ENCODE measurements around the gene UBXN1. TPM values are rescaled to one million over a fixed set of nuclear protein-coding genes. Genes with fewer than 3 reads are reported as not detected.

UBXN1 gene
- total and polyA plus RNA-seq, 10 of the 15 experiments (the other 5 are each of a cell fraction or from before 2014, with no cell fraction given): 7.0 to 173 (median 106) TPM

- TF ChIP-seq MAX (IDR thresholded peaks at IDR 0.05; ENCODE audit: low read depth, low read length): no peak
- no peak for TF ChIP-seq SREBF2 (IDR thresholded peaks at IDR 0.05; ENCODE audit: low read length)
- no peak for TF ChIP-seq BACH1 (IDR thresholded peaks at IDR 0.05; ENCODE audit: borderline replicate concordance)
Observed at GRCh38 chr11:62713343-62713742, 34.5 kb upstream of the UBXN1 start (continued).

GRCh38 chr11:62712861-62713260, 34.0 kb upstream of the UBXN1 start:
- ChIA-PET CTCF (interaction anchor here (1.2 kb wide), 1 partner anchor 73 kb away, joined by 3 read pairs; no protein-coding TSS in a partner anchor), POLR2A (interaction anchor here (0.6 to 5.5 kb wide), 2 partner anchors 14 to 119 kb away, joined by 3 to 40 read pairs; partner anchors contain the start of genes HNRNPUL2, STX5 and TTC9C), SMC1A (ENCODE audit: uncharacterized antibody, unreplicated experiment) (interaction anchor here (5.3 kb wide), 1 partner anchor 15 kb away, joined by 26 read pairs; the partner anchor contains the start of genes HNRNPUL2 and TTC9C), RAD21 (ENCODE audit: unreplicated experiment) (no interaction called here)
- intact Hi-C loops (cut with micrococcal nuclease; ENCODE audit: unreplicated experiment): no loop called here
- DNase-seq (ENCODE audit: low read depth, low spot score) (no peak), ATAC-seq (no peak), FAIRE-seq (no peak)
- no peaks in the 10 kb centered on the region for H3K9me3 ChIP-seq (replicated peaks; ENCODE audit: control insufficient read depth, insufficient read depth, low read length)
- H3K27ac ChIP-seq (ENCODE audit: control insufficient read depth, insufficient read depth): 0 out of 2 replicates have a peak overlapping the region, but pooled peaks have one; percentile 0
- H3K4me1 ChIP-seq (ENCODE audit: control insufficient read depth, insufficient read depth, low read length): peaks cover 27% of the 10 kb centered on the region
- 12% methylated on average over 3 of the region's 3 CpGs for WGBS (ENCODE audit: insufficient coverage, insufficient replicate concordance, low lambda C conversion rate, missing lambda C conversion rate)
- no TSS peak for BruUV-seq (replicated peaks)
- H2AFZ ChIP-seq (ENCODE audit: control insufficient read depth, low read depth, low read length): no peak overlapping the region
- no peak overlapping the region for H3K4me2 ChIP-seq (ENCODE audit: control insufficient read depth, insufficient read depth)
- in situ Hi-C loops (cut with MboI): no loop called here
- no peaks in the 10 kb centered on the region for H3K27me3 ChIP-seq (replicated peaks in 1 of 2; ENCODE audit: control insufficient read depth in 2 of 2, insufficient read depth in 2 of 2, low read length in 1 of 2)
- 0 out of 2 replicates have a peak overlapping the region, but pooled peaks have one; percentile 13 for H3K4me3 ChIP-seq
- H3K36me3 ChIP-seq (ENCODE audit: control insufficient read depth in 2 of 2, insufficient read depth in 2 of 2, low read length in 1 of 2): peaks cover 32 to 38% of the 10 kb centered on the region in 2 experiments
- H3K79me2 ChIP-seq (ENCODE audit: control insufficient read depth, insufficient read depth, low read length): peaks cover under 1% of the 10 kb centered on the region; the same call in 1 of the 2 replicates
- H4K20me1 ChIP-seq (ENCODE audit: control insufficient read depth, insufficient read depth): no peaks in the 10 kb centered on the region
- no peak for TF ChIP-seq ZSCAN29 (IDR thresholded peaks at IDR 0.05)
- no peak for TF ChIP-seq RUNX3 (IDR thresholded peaks at IDR 0.05; ENCODE audit: low read length)
- no peak overlapping the region for H3K9ac ChIP-seq (ENCODE audit: control insufficient read depth, insufficient read depth, low read length)
